Muscle layer of colon (tissue), 2 donors: ENCODE results near the gene LPP.
"Not testable (repeated sequence)": the region's sequence is repeated elsewhere in the genome, so short reads cannot be mapped to it uniquely, and the experiment has no call there.

ENCODE experiments used
- H3K27ac ChIP-seq: one replicate; pipeline ENCODE4 v1.7.0; 2013; ENCODE audit warnings: low read depth, mild to moderate bottlenecking, low read length, moderate library complexity
- H3K27me3 ChIP-seq, 2 donors: one replicate each; pipeline ENCODE4 v1.7.0; 2013; ENCODE audit warnings: low read length in 2 of 2, mild to moderate bottlenecking in 2 of 2; ENCODE audit not compliant: insufficient read depth in 2 of 2, control insufficient read depth in 1 of 2
- H3K36me3 ChIP-seq: one replicate; pipeline ENCODE4 v1.7.0; 2013; ENCODE audit warnings: mild to moderate bottlenecking, low read length; ENCODE audit not compliant: insufficient read depth
- H3K4me1 ChIP-seq: one replicate; pipeline ENCODE4 v1.7.0; 2013; ENCODE audit warnings: mild to moderate bottlenecking, low read length; ENCODE audit not compliant: insufficient read depth
- H3K4me3 ChIP-seq, 2 donors: one replicate each; pipeline ENCODE4 v1.7.0; 2013; ENCODE audit warnings: low read length in 2 of 2, low read depth in 1 of 2, mild to moderate bottlenecking in 1 of 2, moderate library complexity in 1 of 2
- H3K9ac ChIP-seq: one replicate; pipeline ENCODE4 v1.7.0; 2013; ENCODE audit warnings: low read length
- H3K9me3 ChIP-seq: one replicate; pipeline ENCODE4 v1.7.0; 2013; ENCODE audit warnings: mild to moderate bottlenecking, low read length
- donor health status: abdominal sarcoma.
- donor health status: Adenocarcinoma of cecum.

LPP gene

DNA sequence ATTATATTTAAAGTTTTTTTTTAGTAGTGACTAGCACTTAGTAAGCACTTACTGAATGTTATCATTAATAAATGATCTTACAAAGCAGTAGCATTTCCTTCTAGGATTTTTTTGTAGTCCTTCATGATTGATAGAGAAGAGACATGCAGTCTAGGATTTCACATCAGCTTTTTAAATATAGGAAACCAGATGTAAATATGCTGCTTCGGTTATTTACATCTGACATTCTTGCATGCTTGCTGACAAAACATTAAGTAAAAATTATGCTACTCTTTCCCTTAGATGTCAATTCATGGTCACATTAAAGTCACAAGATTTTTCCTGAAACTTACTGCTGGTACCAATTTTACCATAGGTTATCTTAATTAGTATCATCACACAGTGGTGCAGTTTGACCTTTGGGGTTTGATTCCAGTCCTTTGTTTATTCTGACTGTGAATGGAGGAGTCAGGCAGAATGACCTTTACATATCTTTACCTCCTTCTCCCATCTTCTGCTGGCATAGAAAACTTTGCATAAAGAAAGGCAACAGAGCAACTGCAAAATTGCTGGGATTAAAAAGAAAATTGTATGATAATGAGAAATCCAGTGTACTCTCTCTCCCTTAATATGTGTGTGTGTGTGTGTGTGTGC, 286.5 kb downstream of the LPP start:
- Histone ChIP-seq H3K27me3 (no peaks in the 10 kb centered on the region), H3K4me3 (no peak overlapping the region), H3K9ac (no peak overlapping the region), H3K4me1 (peaks cover 5% of the 10 kb centered on the region), H3K9me3 (no peaks in the 10 kb centered on the region), H3K27ac (no peak overlapping the region), H3K36me3 (no peaks in the 10 kb centered on the region)

DNA sequence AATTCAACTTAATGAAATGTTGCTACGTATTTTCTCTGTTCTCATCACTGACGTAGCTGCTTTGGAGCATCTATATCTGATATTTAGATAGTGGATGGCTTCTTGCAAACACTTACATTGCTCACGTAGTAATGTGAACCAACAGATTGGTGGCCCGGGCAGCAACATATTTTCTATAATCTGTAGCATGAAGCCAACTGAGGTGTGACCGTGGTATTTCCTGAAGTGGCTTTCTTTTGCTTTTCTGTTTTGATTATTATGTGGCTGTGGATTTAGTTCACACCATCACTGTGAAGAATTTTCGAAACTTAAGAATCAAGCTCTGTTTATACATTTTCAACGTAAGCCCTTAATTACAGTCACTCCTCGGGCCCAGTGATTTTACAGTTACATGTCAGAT, 288.5 kb downstream of the LPP start:
- Histone ChIP-seq H3K4me1 (peaks cover 5% of the 10 kb centered on the region), H3K27ac (no peak overlapping the region), H3K27me3 (no peaks in the 10 kb centered on the region), H3K4me3 (no peak overlapping the region), H3K36me3 (no peaks in the 10 kb centered on the region), H3K9me3 (no peaks in the 10 kb centered on the region), H3K9ac (no peak overlapping the region)

DNA sequence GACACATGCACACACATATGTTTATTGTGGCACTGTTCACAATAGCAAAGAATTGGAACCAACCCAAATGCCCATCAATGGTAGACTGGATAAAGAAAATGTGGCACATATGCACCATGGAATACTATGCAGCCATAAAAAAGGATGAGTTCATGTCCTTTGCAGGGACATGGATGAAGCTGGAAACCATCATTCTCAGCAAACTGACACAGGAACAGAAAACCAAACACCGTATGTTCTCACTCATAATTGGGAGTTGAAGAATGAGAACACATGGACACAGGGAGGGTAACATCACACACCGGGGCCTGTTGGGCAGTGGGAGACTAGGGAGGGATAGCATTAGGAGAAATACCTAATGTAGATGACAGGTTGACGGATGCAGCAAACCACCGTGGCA, 291.2 kb downstream of the LPP start:
- not testable (repeated sequence) for H3K4me3 ChIP-seq, H3K4me1 ChIP-seq, H3K36me3 ChIP-seq, H3K27ac ChIP-seq, H3K27me3 ChIP-seq, H3K9me3 ChIP-seq, H3K9ac ChIP-seq

DNA sequence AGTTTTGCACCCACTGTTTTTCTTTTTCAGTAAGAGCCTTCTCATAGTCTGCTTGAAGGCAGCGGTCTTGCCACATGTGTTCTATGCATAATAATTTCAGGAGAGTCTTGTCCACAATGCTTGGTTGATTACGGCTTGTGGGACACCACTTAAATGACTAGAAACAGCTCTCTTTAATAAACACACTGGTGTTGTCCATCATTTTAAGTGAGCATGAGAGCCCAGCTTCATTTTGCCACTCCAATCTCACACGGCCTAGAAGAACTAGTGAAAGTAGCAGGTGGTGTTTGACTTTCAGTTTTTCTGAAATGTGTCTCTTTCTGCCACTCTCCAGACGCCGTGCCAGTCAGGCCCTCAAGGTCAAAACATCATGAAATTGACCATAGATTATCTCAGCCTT, 292.1 kb downstream of the LPP start:
- Histone ChIP-seq H3K4me3 (no peak overlapping the region), H3K27me3 (no peaks in the 10 kb centered on the region), H3K9me3 (no peaks in the 10 kb centered on the region), H3K9ac (no peak overlapping the region), H3K4me1 (peaks cover 6% of the 10 kb centered on the region), H3K27ac (no peak overlapping the region), H3K36me3 (no peaks in the 10 kb centered on the region)

DNA sequence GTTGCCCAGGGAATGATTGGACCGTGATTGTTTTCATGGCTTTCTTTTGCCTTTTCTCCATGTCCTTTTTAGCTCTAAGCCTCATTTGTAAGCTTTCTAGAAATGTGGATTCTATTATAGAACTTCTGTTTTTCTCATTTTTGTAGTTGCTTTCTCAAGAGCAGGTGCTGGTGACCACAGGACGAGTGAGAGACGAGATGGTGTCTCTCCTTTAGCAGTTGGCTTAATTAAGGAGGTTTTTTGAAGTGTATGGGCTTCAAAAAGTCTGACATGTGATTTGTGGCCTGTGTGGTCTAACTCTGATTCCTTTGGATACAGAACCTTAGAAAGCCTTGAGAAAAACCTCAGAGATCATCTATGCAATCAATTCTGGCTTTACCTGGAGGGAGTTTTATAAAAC, 292.8 kb downstream of the LPP start:
- Histone ChIP-seq H3K27ac (no peak overlapping the region), H3K36me3 (no peaks in the 10 kb centered on the region), H3K27me3 (no peaks in the 10 kb centered on the region), H3K9ac (no peak overlapping the region), H3K4me3 (no peak overlapping the region), H3K9me3 (no peaks in the 10 kb centered on the region), H3K4me1 (peaks cover 13% of the 10 kb centered on the region)

DNA sequence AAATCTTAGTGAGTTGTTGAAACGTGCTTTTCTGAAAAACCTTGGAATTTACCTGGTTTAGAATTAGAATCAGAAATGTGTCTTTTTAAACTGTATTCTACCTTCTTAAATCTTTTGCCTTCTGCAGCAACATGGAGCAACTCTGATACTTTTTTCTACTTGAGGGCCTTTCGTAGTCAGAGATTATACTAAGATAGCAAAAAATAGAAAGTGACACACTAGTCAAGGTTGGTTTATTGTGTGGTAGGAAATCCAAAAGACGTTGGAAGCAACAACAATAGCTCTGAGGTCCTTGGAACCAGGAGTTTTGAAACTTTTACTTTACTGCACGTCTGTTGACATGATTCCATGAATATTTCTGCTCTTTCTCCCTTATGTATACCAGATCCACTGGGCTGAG, 294.9 kb downstream of the LPP start:
- no peaks in the 10 kb centered on the region for H3K9me3 ChIP-seq
- no peak overlapping the region for H3K4me3 ChIP-seq
- no peak overlapping the region for H3K27ac ChIP-seq
- no peaks in the 10 kb centered on the region for H3K36me3 ChIP-seq
- H3K9ac ChIP-seq = no peak overlapping the region
- no peaks in the 10 kb centered on the region for H3K27me3 ChIP-seq
- peaks cover 15% of the 10 kb centered on the region for H3K4me1 ChIP-seq

DNA sequence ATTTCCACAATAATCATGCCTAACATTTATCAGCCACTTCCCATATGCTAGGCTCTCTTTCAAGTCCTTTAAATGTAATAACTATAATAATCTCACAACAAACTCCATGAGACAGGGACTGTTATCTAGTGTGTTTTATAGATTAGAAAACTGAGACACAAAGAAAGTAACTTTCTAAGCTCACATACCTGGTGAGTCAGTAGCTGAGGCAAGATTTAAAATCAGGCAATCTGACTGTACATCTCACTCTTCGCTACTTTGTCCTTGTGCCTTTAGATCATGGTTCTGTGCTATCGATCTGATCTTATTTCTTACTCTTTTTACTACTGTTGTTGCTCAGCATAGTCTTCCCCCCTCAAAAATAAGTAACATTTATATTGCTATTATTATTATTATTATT, 295.5 kb downstream of the LPP start:
- H3K27ac ChIP-seq = no peak overlapping the region
- H3K9me3 ChIP-seq = no peaks in the 10 kb centered on the region
- H3K4me3 ChIP-seq = no peak overlapping the region
- no peaks in the 10 kb centered on the region for H3K36me3 ChIP-seq
- H3K27me3 ChIP-seq = no peaks in the 10 kb centered on the region
- peaks cover 15% of the 10 kb centered on the region for H3K4me1 ChIP-seq
- H3K9ac ChIP-seq = no peak overlapping the region

DNA sequence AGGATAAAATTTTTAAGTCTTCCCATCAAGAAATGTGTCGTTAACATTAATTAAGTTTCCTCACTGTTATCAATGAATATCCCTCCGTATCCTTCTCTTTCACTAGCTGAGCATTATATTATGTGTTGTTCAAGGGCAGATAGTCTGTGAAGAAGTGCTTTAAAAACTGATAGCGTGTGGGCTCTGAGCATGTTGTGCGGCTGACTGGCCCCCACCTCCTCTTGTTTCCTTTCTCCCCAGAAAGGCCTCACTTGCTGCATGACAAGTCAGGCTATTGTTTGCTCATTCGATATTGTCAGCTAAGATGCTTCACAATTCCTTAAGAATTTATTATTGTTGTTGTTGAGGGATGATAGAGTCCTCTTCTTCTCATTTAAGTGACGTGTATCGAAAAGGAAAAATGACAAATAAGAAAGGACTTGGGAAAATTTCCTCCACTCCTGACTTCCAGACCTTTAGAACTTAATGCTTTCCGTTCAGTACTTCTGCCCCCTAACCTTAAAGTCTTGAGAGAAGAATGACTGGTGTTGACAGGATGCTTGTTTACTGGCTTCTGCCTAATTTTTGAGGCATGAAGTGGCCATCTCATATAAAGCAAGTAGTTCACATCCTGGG, 298.3 kb downstream of the LPP start:
- Histone ChIP-seq H3K9ac (no peak overlapping the region), H3K4me3 (no peak overlapping the region), H3K9me3 (no peaks in the 10 kb centered on the region)

DNA sequence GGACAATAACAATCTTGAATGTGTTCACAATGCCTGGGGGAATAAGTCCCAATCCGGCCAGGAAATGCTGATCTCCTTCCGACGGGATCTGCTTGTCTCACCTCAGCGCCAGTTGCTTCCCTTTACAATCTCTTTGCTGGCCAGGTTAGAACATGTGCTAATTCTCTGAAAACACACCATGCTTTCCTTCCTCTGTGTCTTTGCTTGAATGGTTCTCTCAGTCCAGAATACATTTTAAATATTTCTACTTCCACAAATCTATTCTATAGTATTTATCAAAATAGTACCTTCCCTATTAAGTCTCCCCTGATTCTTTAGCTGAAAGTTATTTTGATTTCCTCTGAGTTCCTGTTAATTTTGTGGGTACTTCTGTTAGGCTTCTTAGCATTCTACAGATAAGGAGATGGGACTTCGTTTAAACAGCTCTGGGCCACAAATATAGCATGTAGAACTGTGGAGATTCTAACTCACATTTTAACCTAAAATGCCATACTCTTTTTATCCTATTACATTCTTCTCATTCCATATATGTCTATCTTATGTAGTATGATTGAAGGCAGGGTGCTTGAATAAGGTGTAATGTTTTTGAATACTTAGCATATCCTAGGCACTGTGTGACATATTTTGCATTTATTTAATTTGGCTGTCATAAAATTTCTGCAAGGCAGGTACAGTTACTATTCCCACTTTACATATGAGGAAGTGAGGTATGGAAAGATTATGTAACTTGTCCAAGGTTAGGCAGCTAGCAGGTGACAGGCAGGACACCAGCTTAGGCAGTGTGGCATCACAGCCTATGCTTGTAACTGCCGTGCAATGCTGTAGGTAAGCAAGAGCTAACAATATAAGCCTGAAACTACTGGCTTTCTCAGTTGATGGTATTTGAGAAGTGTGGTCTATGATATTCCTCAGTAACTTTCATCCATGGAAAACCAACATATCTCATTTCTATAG, 299.8 kb downstream of the LPP start:
- Histone ChIP-seq H3K4me3 (no peak overlapping the region), H3K27me3 (no peaks in the 10 kb centered on the region), H3K27ac (no peak overlapping the region), H3K36me3 (no peaks in the 10 kb centered on the region), H3K4me1 (peaks cover 12% of the 10 kb centered on the region), H3K9me3 (no peaks in the 10 kb centered on the region), H3K9ac (no peak overlapping the region)

More for the DNA sequence above, 298.3 kb downstream of the LPP start:
- H3K4me1 ChIP-seq = peaks cover 15% of the 10 kb centered on the region
- no peaks in the 10 kb centered on the region for H3K36me3 ChIP-seq
- H3K27ac ChIP-seq = no peak overlapping the region
- no peaks in the 10 kb centered on the region for H3K27me3 ChIP-seq

DNA sequence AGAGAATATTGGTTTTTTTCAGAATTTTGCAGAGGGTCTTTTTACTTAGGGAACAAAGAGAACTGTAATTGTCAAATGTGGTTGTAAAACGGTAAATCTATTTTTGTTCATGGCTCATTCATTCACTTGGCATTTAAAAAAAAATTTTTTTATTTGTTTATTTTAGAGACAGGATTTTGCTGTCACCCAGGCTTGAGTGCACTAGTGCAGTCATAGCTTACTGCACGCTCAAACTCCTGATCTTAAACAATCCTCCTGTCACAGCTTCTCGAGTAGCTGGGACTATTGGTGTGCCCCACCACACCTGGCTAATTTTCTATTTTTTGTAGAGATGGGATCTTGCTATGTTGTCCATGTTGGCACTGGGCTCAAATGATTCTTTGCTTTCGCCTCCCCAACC, 301.8 kb downstream of the LPP start:
- no peak overlapping the region for H3K4me3 ChIP-seq
- no peaks in the 10 kb centered on the region for H3K36me3 ChIP-seq
- peaks cover 12% of the 10 kb centered on the region for H3K4me1 ChIP-seq
- no peaks in the 10 kb centered on the region for H3K27me3 ChIP-seq
- no peak overlapping the region for H3K27ac ChIP-seq
- no peaks in the 10 kb centered on the region for H3K9me3 ChIP-seq
- H3K9ac ChIP-seq = no peak overlapping the region

DNA sequence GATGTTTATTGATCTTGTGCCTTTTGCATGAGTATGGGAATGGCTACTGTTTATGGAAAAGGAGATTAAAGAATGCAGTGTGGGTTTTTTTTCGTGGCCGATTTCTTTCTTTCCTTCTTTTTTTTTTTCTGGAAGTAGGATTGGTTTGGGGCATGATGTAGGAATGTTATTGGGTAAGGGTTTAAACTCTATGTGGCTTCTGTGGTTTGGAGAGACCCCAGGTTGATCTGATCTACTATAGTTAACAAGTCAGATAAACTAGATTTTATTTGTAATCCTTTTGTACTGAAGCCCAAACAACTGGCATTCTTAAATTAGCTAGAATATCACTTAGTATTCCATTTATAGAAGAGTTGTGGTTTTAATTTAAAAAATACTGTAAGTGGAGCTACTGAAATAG, 304.8 kb downstream of the LPP start:
- Histone ChIP-seq H3K27me3 (no peaks in the 10 kb centered on the region), H3K9ac (no peak overlapping the region), H3K9me3 (no peaks in the 10 kb centered on the region), H3K27ac (no peak overlapping the region), H3K36me3 (no peaks in the 10 kb centered on the region), H3K4me1 (no peaks in the 10 kb centered on the region), H3K4me3 (no peak overlapping the region)
